Muscle of leg (tissue), 9 donors: Measurements from ENCODE around the gene TPSD1. TPM values are rescaled to one million over a fixed set of nuclear protein-coding genes. Genes with fewer than 3 reads are reported as not detected.

Source experiments
- polyA plus RNA-seq, 8 donors: library from polyadenylated mRNA; unstranded; fragments of 120-200 nt; gene quantifications; one replicate each; pipeline versions ENCODE4 v1.2.1 to v1.2.3, GENCODE V29; 2013; ENCODE audit warnings: inconsistent platforms in 1 of 8, low replicate concordance in 1 of 8; ENCODE audit not compliant: insufficient read length in 8 of 8, insufficient read depth in 1 of 8
- total RNA-seq: library from RNA; stranded (reverse); fragments of 120-200 nt; gene quantifications from one replicate; pipeline ENCODE4 v1.2.4, GENCODE V29; 2013

TPSD1 gene
- total and polyA plus RNA-seq, 9 donors: 0.14 to 0.34 (median 0.30) TPM; not detected in 6

Other genes with a start within 250 kb of the TPSD1 start
- gene SSTR5, start 183.3 kb upstream of the TPSD1 start, total RNA-seq: not detected
- under 1 TPM in 3 of 8 donors, not detected in 5; 0.08 to 0.13 (median 0.10) TPM for gene SSTR5, start 183.3 kb upstream of the TPSD1 start, polyA plus RNA-seq
- gene C1QTNF8, start 159.8 kb upstream of the TPSD1 start, total RNA-seq: not detected
- gene C1QTNF8, start 159.8 kb upstream of the TPSD1 start, polyA plus RNA-seq: not detected
- gene CACNA1H, start 103.0 kb upstream of the TPSD1 start, total RNA-seq: 20.7 TPM
- gene CACNA1H, start 103.0 kb upstream of the TPSD1 start, polyA plus RNA-seq: 10 to 100 TPM; 35.3 to 56.0 (median 40.0) TPM
- not detected for gene TPSG1, start 30.8 kb upstream of the TPSD1 start, total RNA-seq
- 1 to 10 TPM in 7 of 8 donors, under 1 TPM in 1; 0.98 to 3.7 (median 1.7) TPM for gene TPSG1, start 30.8 kb upstream of the TPSD1 start, polyA plus RNA-seq
- 0.89 TPM for gene TPSB2, start 25.9 kb upstream of the TPSD1 start, total RNA-seq
- 1 to 10 TPM in 6 of 8 donors, under 1 TPM in 2; 0.71 to 2.8 (median 1.7) TPM for gene TPSB2, start 25.9 kb upstream of the TPSD1 start, polyA plus RNA-seq
- 2.6 TPM for gene TPSAB1, start 15.4 kb upstream of the TPSD1 start, total RNA-seq
- 1 to 10 TPM in 6 of 8 donors, under 1 TPM in 2; 0.53 to 3.8 (median 1.5) TPM for gene TPSAB1, start 15.4 kb upstream of the TPSD1 start, polyA plus RNA-seq
- gene UBE2I, start 53.6 kb downstream of the TPSD1 start, total RNA-seq: 30.0 TPM
- 100 to 1,000 TPM in 6 of 8 donors, 10 to 100 TPM in 2; 89.7 to 114 (median 106) TPM for gene UBE2I, start 53.6 kb downstream of the TPSD1 start, polyA plus RNA-seq
- gene BAIAP3, start 77.6 kb downstream of the TPSD1 start, total RNA-seq: 0.58 TPM
- 1 to 10 TPM in 2 of 8 donors, under 1 TPM in 6; 0.40 to 1.3 (median 0.85) TPM for gene BAIAP3, start 77.6 kb downstream of the TPSD1 start, polyA plus RNA-seq
- 44.9 TPM for gene TSR3, start 95.8 kb downstream of the TPSD1 start, total RNA-seq
- gene TSR3, start 95.8 kb downstream of the TPSD1 start, polyA plus RNA-seq: 10 to 100 TPM; 40.9 to 62.3 (median 50.2) TPM
- 38.9 TPM for gene GNPTG, start 95.9 kb downstream of the TPSD1 start, total RNA-seq
- gene GNPTG, start 95.9 kb downstream of the TPSD1 start, polyA plus RNA-seq: 10 to 100 TPM; 37.6 to 46.8 (median 40.5) TPM
- 6.6 TPM for gene UNKL, start 158.6 kb downstream of the TPSD1 start, total RNA-seq
- gene UNKL, start 158.6 kb downstream of the TPSD1 start, polyA plus RNA-seq: 10 to 100 TPM in 1 of 8 donors, 1 to 10 TPM in 7; 6.6 to 12.9 (median 8.2) TPM
- gene UQCC4, start 164.7 kb downstream of the TPSD1 start, total RNA-seq: 16.5 TPM
- 10 to 100 TPM; 11.6 to 13.8 (median 12.7) TPM for gene UQCC4, start 164.7 kb downstream of the TPSD1 start, polyA plus RNA-seq
- 0.13 TPM for gene PERCC1, start 175.0 kb downstream of the TPSD1 start, total RNA-seq
- gene PERCC1, start 175.0 kb downstream of the TPSD1 start, polyA plus RNA-seq: under 1 TPM in 7 of 8 donors, not detected in 1; 0.16 to 0.49 (median 0.26) TPM
- 2.1 TPM for gene CCDC154, start 188.5 kb downstream of the TPSD1 start, total RNA-seq
- 1 to 10 TPM in 7 of 8 donors, under 1 TPM in 1; 0.86 to 4.0 (median 2.1) TPM for gene CCDC154, start 188.5 kb downstream of the TPSD1 start, polyA plus RNA-seq
- gene CLCN7, start 219.0 kb downstream of the TPSD1 start, total RNA-seq: 18.8 TPM
- 10 to 100 TPM; 25.1 to 43.3 (median 31.7) TPM for gene CLCN7, start 219.0 kb downstream of the TPSD1 start, polyA plus RNA-seq
- gene PTX4, start 232.9 kb downstream of the TPSD1 start, total RNA-seq: 0.40 TPM
- 1 to 10 TPM in 1 of 8 donors, under 1 TPM in 7; 0.34 to 1.1 (median 0.74) TPM for gene PTX4, start 232.9 kb downstream of the TPSD1 start, polyA plus RNA-seq
- gene TELO2, start 237.3 kb downstream of the TPSD1 start, total RNA-seq: 14.5 TPM
- gene TELO2, start 237.3 kb downstream of the TPSD1 start, polyA plus RNA-seq: 10 to 100 TPM; 26.3 to 40.4 (median 36.8) TPM